ENCODE measurements around the gene PHYH.
"Not testable (repeated sequence)": the region's sequence is repeated elsewhere in the genome, so short reads cannot be mapped to it uniquely, and the experiment has no call there.

The PHYH gene

DNA sequence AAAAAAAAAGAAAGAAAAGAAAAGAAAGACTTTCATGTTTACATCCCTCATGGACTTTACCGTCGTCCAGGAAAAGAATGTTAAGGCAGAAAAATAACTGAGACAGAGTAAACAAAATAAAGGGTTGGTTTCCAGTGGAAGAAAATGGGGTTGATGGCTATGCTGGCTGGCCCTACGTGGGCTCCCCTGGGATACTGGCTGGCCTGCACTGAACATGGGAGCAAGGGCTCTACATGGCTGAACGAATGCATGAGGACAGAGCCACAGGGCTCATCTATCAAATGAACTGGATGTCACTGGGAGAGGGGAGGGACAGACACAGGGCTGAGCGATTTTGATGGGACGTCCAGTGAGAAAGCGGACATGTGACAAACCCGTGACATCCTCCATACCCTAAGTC lies 63.2 kb downstream of the PHYH start:
- no peaks in the 10 kb centered on the region for H3K36me3 ChIP-seq (ENCODE audit: control insufficient read depth, insufficient read depth, low read length)
- no peaks in the 10 kb centered on the region; the same call in 1 of the 2 replicates for H3K27me3 ChIP-seq (replicated peaks; ENCODE audit: control insufficient read depth, insufficient read depth, low read length)
- TF ChIP-seq, protein P1, sequence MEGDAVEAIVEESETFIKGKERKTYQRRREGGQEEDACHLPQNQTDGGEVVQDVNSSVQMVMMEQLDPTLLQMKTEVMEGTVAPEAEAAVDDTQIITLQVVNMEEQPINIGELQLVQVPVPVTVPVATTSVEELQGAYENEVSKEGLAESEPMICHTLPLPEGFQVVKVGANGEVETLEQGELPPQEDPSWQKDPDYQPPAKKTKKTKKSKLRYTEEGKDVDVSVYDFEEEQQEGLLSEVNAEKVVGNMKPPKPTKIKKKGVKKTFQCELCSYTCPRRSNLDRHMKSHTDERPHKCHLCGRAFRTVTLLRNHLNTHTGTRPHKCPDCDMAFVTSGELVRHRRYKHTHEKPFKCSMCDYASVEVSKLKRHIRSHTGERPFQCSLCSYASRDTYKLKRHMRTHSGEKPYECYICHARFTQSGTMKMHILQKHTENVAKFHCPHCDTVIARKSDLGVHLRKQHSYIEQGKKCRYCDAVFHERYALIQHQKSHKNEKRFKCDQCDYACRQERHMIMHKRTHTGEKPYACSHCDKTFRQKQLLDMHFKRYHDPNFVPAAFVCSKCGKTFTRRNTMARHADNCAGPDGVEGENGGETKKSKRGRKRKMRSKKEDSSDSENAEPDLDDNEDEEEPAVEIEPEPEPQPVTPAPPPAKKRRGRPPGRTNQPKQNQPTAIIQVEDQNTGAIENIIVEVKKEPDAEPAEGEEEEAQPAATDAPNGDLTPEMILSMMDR (IDR thresholded peaks at IDR 0.05; ENCODE audit: insufficient read depth, low read length, poor library complexity, severe bottlenecking) = no peak
- H3K4me3 ChIP-seq (replicated peaks; ENCODE audit: low read depth, low read length) = no peak overlapping the region
- no peak for DNase-seq (ENCODE audit: extremely low read depth, insufficient read length)

DNA sequence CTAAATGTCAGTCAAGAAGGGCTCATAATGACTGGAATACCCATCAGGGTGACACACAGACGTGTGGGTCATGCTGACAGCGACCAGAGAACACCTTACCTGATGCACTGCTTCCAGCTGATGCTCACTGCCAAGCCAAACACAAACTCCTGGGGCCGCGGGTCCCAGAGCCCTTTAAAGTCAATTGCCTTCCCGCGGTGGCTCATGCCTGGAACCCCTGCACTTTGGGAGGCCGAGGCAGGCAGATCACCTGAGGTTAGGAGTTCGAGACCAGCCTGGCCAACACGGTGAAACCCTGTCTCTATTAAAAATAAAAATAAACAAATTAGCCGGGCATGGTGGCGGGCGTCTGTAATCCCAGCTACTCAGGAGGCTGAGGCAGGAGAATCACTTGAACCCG lies 65.1 kb downstream of the PHYH start:
- DNase-seq (ENCODE audit: extremely low read depth, insufficient read length); H3K27me3 ChIP-seq (replicated peaks; ENCODE audit: control insufficient read depth, insufficient read depth, low read length); H3K4me3 ChIP-seq (replicated peaks; ENCODE audit: low read depth, low read length); H3K36me3 ChIP-seq (ENCODE audit: control insufficient read depth, insufficient read depth, low read length): not testable (repeated sequence)

DNA sequence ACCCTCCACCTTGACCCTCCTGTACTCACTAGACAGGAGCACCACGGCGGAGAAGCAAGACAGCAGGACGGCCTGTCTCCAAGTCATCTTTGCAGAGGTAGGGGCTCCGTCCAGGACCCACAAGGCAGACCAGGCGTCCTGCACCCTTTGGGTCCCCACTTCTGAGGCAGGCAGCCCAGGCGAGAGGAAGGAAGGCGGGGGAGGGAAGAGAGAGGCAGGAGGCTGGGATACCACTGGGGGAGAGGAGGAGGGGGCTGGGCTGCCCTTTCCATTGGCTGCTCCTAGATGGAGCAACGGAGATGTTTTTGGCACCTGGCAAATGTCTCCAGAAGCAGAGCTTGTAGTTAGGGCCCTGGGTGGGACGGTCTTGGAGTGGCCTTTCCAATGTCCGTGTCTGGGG lies 65.7 kb downstream of the PHYH start, which contains the start of gene UCMA:
UCMA (minus strand) TSS at position 203 of the 400 bp plus-strand sequence; CDS start at position 87, 116 bp downstream.
- Histone ChIP-seq H3K27me3 (replicated peaks; ENCODE audit: control insufficient read depth, insufficient read depth, low read length) (no peaks in the 10 kb centered on the region; the same call in 1 of the 2 replicates), H3K36me3 (ENCODE audit: control insufficient read depth, insufficient read depth, low read length) (no peaks in the 10 kb centered on the region), H3K4me3 (replicated peaks; ENCODE audit: low read depth, low read length) (no peak within 1 kb of the TSS)
- TF ChIP-seq, protein P1 (IDR thresholded peaks at IDR 0.05; ENCODE audit: insufficient read depth, low read length, poor library complexity, severe bottlenecking) = no peak
- no peak for DNase-seq (ENCODE audit: extremely low read depth, insufficient read length)

DNA sequence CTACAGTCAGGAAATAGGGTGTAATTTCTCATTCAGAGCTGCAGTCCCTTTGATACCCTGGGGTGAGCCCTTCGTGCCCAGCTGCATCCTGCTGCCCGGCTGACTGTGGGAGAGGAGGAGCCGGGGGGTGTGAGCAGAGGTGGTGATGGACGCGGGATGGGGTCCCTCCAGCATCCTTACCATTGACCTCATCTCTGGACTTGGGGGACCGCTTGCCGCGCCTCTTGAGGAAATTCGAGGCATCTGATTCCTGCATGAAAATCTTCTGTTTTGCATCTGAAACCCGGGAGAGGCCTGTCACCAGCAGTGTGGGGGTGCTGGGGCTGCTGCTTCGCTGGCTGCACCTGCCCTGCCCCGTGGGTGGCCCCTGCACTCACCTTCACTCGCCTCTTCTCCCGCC lies 66.5 kb downstream of the PHYH start:
- Histone ChIP-seq H3K36me3 (ENCODE audit: control insufficient read depth, insufficient read depth, low read length) (no peaks in the 10 kb centered on the region), H3K4me3 (replicated peaks; ENCODE audit: low read depth, low read length) (no peak overlapping the region), H3K27me3 (replicated peaks; ENCODE audit: control insufficient read depth, insufficient read depth, low read length) (no peaks in the 10 kb centered on the region; the same call in 1 of the 2 replicates)
- DNase-seq (ENCODE audit: extremely low read depth, insufficient read length) = no peak
- TF ChIP-seq, protein P1 (IDR thresholded peaks at IDR 0.05; ENCODE audit: insufficient read depth, low read length, poor library complexity, severe bottlenecking) = no peak

DNA sequence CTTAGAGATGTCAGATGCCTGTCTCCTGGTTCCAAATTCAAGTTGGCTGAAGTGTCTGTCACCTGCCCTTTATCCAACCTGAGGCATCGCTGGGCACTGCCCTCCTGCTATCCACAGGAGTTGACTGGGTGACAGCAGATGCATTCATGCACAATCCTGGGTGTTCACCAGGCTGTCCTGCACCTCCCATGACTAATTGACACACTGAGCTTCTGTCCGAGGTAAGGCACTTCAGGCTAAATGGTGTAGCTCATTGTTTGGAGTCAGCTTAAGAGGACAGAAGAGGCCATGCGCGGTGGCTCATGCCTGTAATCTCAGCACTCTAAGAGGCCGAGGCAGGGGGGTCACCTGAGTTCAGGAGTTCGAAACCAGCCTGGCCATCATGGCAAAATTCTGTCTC lies 68.1 kb downstream of the PHYH start:
- no peak for DNase-seq (ENCODE audit: extremely low read depth, insufficient read length)
- Histone ChIP-seq H3K36me3 (ENCODE audit: control insufficient read depth, insufficient read depth, low read length) (no peaks in the 10 kb centered on the region), H3K4me3 (replicated peaks; ENCODE audit: low read depth, low read length) (no peak overlapping the region), H3K27me3 (replicated peaks; ENCODE audit: control insufficient read depth, insufficient read depth, low read length) (no peaks in the 10 kb centered on the region; the same call in 1 of the 2 replicates)
- TF ChIP-seq, protein P1 (IDR thresholded peaks at IDR 0.05; ENCODE audit: insufficient read depth, low read length, poor library complexity, severe bottlenecking) = no peak

DNA sequence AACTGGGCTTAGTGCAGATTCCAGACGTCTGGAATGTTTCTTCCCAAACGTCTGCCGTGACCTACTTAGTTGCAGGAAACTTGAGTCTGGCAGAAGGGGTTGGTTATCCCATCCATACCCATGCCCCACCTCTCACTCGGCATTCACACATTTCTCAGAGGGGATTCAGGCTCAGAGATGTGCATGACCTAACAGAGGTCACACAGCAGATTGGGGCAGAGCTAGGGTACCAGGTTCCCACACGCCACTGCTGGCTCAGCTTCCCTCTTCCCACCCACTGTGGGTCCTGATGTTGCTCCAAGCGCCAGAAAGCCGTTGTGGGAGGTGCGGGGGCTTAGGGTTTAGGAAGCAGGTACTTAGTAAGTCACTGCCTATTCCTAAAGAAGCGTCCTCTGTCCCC lies 68.7 kb downstream of the PHYH start:
- TF ChIP-seq, protein P1 (IDR thresholded peaks at IDR 0.05; ENCODE audit: insufficient read depth, low read length, poor library complexity, severe bottlenecking) = no peak
- H3K4me3 ChIP-seq (replicated peaks; ENCODE audit: low read depth, low read length) = no peak overlapping the region
- no peaks in the 10 kb centered on the region; the same call in 1 of the 2 replicates for H3K27me3 ChIP-seq (replicated peaks; ENCODE audit: control insufficient read depth, insufficient read depth, low read length)
- H3K36me3 ChIP-seq (ENCODE audit: control insufficient read depth, insufficient read depth, low read length) = no peaks in the 10 kb centered on the region
- DNase-seq (ENCODE audit: extremely low read depth, insufficient read length) = no peak
